SK-N-SH (cell line): ENCODE results near the gene LINGO3.

Source experiments
- CHD2 ChIP-seq: fragments of 150-350 bp; IDR thresholded peaks from 2 replicates; pipeline ENCODE4 v1.6.1; 2018; ENCODE audit warnings: low read length; ENCODE audit not compliant: partially characterized antibody
- CTCF ChIP-seq: fragments of 200-600 bp; sonication (generic); IDR thresholded peaks from 2 replicates; pipeline ENCODE4 v1.6.1; 2017; ENCODE audit warnings: antibody characterized with exemption, mild to moderate bottlenecking, moderate library complexity
- FOXJ3 ChIP-seq: sonication (generic); formaldehyde crosslinking; IDR thresholded peaks from 2 replicates; pipeline ENCODE4 v1.5.1; 2020; ENCODE audit warnings: mild to moderate bottlenecking, missing genetic modification reagents
- GABPA ChIP-seq: IDR thresholded peaks from 2 replicates; pipeline ENCODE4 v1.4.0; 2012; ENCODE audit warnings: low read depth, mild to moderate bottlenecking
- JUND ChIP-seq: IDR thresholded peaks from 2 replicates; pipeline ENCODE4 v1.4.0; 2012
- MAX ChIP-seq: IDR thresholded peaks from 2 replicates; pipeline ENCODE4 v1.4.0; 2012; ENCODE audit warnings: low read depth
- PBX3 ChIP-seq: IDR thresholded peaks from 2 replicates; pipeline ENCODE4; 2012
- POLR2AphosphoS5 ChIP-seq: IDR thresholded peaks from 2 replicates; pipeline ENCODE4 v1.6.1; 2012; ENCODE audit warnings: low read depth, low read length
- RFX5 ChIP-seq: IDR thresholded peaks from 2 replicates; pipeline ENCODE4 v1.6.1; 2012; ENCODE audit warnings: mild to moderate bottlenecking, improper control_type of control experiment, low read length
- RXRA ChIP-seq: IDR thresholded peaks from 2 replicates; pipeline ENCODE4 v1.4.0; 2012; ENCODE audit warnings: low read depth, mild to moderate bottlenecking, borderline replicate concordance
- SMC3 ChIP-seq: IDR thresholded peaks from 2 replicates; pipeline ENCODE4 v1.6.1; 2012; ENCODE audit warnings: low read depth, low read length, improper control_type of control experiment
- USF1 ChIP-seq: IDR thresholded peaks from 2 replicates; pipeline ENCODE4 v1.4.0; 2012; ENCODE audit warnings: low read depth, borderline replicate concordance
- ZBTB33 ChIP-seq: IDR thresholded peaks from 2 replicates; pipeline ENCODE4 v1.4.0; 2012; ENCODE audit warnings: low read depth, borderline replicate concordance
- TF ChIP-seq, protein P1 (sequence below): fragments of 150-350 bp; IDR thresholded peaks from 2 replicates; pipeline ENCODE4 v1.6.1; 2017; ENCODE audit warnings: antibody characterized with exemption, low read length, low read depth, borderline replicate concordance

DNA sequence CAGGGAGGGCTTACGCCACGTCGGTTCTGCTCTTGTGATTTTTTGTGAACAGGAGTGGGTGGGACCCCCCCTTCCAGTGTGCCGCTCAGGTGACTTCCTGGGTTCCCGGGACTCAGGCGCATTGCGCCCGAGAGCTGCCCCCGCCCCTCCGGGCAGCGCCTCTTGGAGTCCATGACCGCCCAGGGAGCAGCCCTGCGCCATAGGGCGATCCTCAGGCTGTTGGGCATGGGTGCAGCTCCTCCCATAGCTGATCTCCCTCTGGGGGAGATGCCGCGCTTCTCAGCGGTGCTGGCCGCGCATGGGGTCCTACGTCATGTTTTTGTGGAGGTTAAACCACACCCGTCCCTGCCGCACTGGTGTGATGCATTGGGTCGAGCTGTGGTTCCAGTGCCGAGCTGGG, 44.2 kb upstream of the LINGO3 start:
- TF ChIP-seq CTCF = no peak
- TF ChIP-seq RFX5 = no peak
- TF ChIP-seq SMC3 = no peak
- no peak for TF ChIP-seq MAX
- no peak for TF ChIP-seq JUND
- no peak for TF ChIP-seq RXRA
- no peak for TF ChIP-seq USF1
- no peak for TF ChIP-seq FOXJ3 (CRISPR knock-in tag)
- TF ChIP-seq, protein P1, sequence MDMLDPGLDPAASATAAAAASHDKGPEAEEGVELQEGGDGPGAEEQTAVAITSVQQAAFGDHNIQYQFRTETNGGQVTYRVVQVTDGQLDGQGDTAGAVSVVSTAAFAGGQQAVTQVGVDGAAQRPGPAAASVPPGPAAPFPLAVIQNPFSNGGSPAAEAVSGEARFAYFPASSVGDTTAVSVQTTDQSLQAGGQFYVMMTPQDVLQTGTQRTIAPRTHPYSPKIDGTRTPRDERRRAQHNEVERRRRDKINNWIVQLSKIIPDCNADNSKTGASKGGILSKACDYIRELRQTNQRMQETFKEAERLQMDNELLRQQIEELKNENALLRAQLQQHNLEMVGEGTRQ = no peak
- TF ChIP-seq ZBTB33 = no peak
- TF ChIP-seq CHD2 = no peak
- no peak for TF ChIP-seq PBX3
- no peak for TF ChIP-seq GABPA
- no peak for TF ChIP-seq POLR2AphosphoS5
